Heart left ventricle (tissue), 16 donors: ENCODE results near the gene SLC16A11. TPM values are rescaled to one million over a fixed set of nuclear protein-coding genes. Genes with fewer than 3 reads are reported as not detected.

Experiments used
- ATAC-seq, 4 donors: fragments of 200-7000 bp; cut with Tn5 transposase; one replicate each; pipeline ENCODE4 v1.9.1; 2020 to 2022; ENCODE audit warnings: moderate library complexity in 4 of 4, mild to moderate bottlenecking in 3 of 4, moderate number of reproducible peaks in 1 of 4
- DNase-seq, 5 donors: peaks; one replicate each; pipeline ENCODE4 v3.0.0-alpha.2; 2020
- H3K27ac ChIP-seq, 12 donors: fragments of 200-600 bp; sonication (generic) in 4 of 12; one replicate each; pipeline versions ENCODE4 v1.5.0 to v1.8.0; 2016 to 2022; ENCODE audit warnings: mild to moderate bottlenecking in 2 of 12
- H3K27me3 ChIP-seq, 9 donors: fragments of 200-600 bp; sonication (generic) in 2 of 9; one replicate each; pipeline versions ENCODE4 v1.5.1 to v1.8.0; 2016 to 2022; ENCODE audit warnings: mild to moderate bottlenecking in 3 of 9
- H3K36me3 ChIP-seq, 9 donors: fragments of 200-600 bp; sonication (generic) in 2 of 9; one replicate each; pipeline versions ENCODE4 v1.5.0 to v1.8.0; 2018 to 2022; ENCODE audit warnings: mild to moderate bottlenecking in 2 of 9
- H3K4me1 ChIP-seq, 12 donors: fragments of 200-600 bp; sonication (generic) in 4 of 12; one replicate each; pipeline versions ENCODE4 v1.5.0 to v1.8.0; 2016 to 2022; ENCODE audit warnings: mild to moderate bottlenecking in 3 of 12
- H3K4me3 ChIP-seq, 12 donors: fragments of 200-600 bp; sonication (generic) in 4 of 12; one replicate each; pipeline versions ENCODE4 v1.5.0 to v1.8.0; 2017 to 2022; ENCODE audit warnings: mild to moderate bottlenecking in 9 of 12, moderate library complexity in 4 of 12
- H3K9me3 ChIP-seq, 12 donors: fragments of 200-600 bp; sonication (generic) in 4 of 12; one replicate each; pipeline versions ENCODE4 v1.5.0 to v1.8.0; 2016 to 2022; ENCODE audit warnings: mild to moderate bottlenecking in 1 of 12
- POLR2A ChIP-seq, 2 donors: fragments of 450-650 bp; IDR thresholded peaks; one replicate each; pipeline ENCODE4 v1.6.1; 2017; ENCODE audit warnings: antibody characterized with exemption in 2 of 2, mild to moderate bottlenecking in 2 of 2, moderate library complexity in 2 of 2
- WGBS, 4 donors: extraction: QIAGEN DNeasy Blood & Tissue Kit in 2 of 4; methylation state at CpG; one replicate each; pipeline versions ENCODE4 v1.1.5 to v1.1.7; 2013 to 2018; 5-methylcytosine and 5-hydroxymethylcytosine counted together
- intact Hi-C, 10 donors: fragments of 100-400 bp; cut with DNase I; formaldehyde crosslinking; loops; one replicate each; pipeline versions ENCODE4 v1.11.1 to v1.14.2; 2022
- polyA plus RNA-seq, 2 donors: library from polyadenylated mRNA; stranded (reverse); fragments of 200-250 nt; gene quantifications; one replicate each; pipeline ENCODE4 v1.2.3, GENCODE V29; 2013
- total RNA-seq, 9 donors: library from RNA; depleted of rRNA in 2 of 9; stranded (reverse); fragments of >200 nt in 2 of 9; fragmentation: NEBNext Ultra II Directional in 3 of 9; extraction: Animal tissue kit (Norgen Biotek cat#: 25700) in 3 of 9; gene quantifications; one replicate each; pipeline versions ENCODE4 v1.1.0 to v1.2.4, GENCODE V29; 2016 to 2023
- TF ChIP-seq, protein P1 (sequence below), 12 donors: fragments of 200-600 bp; sonication (generic) in 4 of 12; IDR thresholded peaks; one replicate each; pipeline versions ENCODE4 v1.5.0 to v1.8.0; 2018 to 2022; ENCODE audit warnings: antibody characterized with exemption in 12 of 12, mild to moderate bottlenecking in 5 of 12
- donor health status: ischemic (EF 13 %, LVEDD 7.1; RV severe dilation, severe dysfunction).
- donor health status: healthy with polysubstance abuse.
- donor health status: DM: no; HTN: yes; CAD: no.
- donor health status: DM: no; HTN: no; CAD: no.
- donor health status: ischemic (EF 25% LVEDD 6.9; RV normal size, moderate dysfunction).
- donor health status: ischemic (EF 25% LVEDD 5.7; RV mildly dilated, moderate dysfunction).
- donor health status: healthy.
- donor health status: DM: yes; HTN: yes; CAD: no.
- donor health status: ischemic (EF 35%, LVEDD 5.7; RV mildly dilated, moderate dysfunction).
- donor health status: nonischemic (EF 11% LVEDD 7.7; RV severe dilation, severe dysfunction).
- donor health status: DM: yes; HTN: yes; CAD: no.
- donor health status: PGD.
- donor health status: ischemic (EF 29% LVEDD 5.4; RV normal size, mild dysfunction).
- donor health status: nonischemic (EF 23%, LVEDD 6.1; RV moderate dilation, normal function).

Gene SLC16A11
- total and polyA plus RNA-seq, 11 donors, result 0.19 to 1.4 (median 0.79) TPM; not detected in 1

DNA sequence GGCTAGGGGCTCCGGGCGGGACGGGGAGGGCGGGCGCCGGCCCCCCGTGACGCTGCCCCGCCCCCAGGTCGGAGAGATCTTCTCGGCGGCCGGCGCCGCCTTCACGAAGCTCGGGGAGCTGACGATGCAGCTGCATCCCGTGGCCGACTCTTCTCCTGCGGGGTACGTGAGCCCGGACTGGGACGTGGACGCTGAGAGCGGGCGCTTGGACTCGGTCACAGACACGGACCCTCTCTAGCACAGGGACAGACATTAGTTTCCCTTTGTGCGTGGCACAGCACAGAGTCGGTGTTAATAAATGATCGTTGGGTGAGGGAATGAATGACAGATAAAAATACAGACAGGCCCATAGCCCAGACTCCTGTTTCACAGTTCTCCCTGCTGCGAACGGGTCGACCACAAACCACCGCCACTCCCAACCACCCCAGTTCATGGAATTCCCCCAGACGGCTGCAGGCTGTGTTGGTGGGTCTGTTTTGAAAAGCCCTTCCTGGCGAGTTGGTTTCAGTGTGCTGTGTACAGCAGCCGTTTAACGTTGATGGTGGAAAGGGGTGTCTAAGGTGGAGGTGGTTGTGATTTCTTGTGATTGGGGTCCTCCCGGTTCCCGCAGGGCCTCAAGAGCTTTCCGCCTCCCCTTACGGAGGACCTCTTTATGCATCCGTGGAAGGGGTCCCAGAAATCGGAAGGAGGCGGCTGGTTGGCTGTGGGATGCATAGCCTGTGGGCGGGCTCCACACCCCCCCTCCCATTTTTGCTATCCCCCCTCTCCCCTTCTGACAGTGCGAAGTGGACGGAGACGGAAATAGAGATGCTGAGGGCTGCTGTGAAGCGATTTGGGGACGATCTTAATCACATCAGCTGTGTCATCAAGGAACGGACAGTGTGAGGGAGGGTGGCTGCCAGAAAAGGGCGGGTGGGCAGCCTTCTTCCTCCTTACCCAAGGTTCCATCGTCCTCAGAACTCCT lies 28.6 kb downstream of the SLC16A11 start:
- TF ChIP-seq, protein P1, sequence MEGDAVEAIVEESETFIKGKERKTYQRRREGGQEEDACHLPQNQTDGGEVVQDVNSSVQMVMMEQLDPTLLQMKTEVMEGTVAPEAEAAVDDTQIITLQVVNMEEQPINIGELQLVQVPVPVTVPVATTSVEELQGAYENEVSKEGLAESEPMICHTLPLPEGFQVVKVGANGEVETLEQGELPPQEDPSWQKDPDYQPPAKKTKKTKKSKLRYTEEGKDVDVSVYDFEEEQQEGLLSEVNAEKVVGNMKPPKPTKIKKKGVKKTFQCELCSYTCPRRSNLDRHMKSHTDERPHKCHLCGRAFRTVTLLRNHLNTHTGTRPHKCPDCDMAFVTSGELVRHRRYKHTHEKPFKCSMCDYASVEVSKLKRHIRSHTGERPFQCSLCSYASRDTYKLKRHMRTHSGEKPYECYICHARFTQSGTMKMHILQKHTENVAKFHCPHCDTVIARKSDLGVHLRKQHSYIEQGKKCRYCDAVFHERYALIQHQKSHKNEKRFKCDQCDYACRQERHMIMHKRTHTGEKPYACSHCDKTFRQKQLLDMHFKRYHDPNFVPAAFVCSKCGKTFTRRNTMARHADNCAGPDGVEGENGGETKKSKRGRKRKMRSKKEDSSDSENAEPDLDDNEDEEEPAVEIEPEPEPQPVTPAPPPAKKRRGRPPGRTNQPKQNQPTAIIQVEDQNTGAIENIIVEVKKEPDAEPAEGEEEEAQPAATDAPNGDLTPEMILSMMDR (IDR thresholded peaks at IDR 0.05), result peak in 3 of 12 donors; percentile 9 to 36 (median 17)
- peak in 1 of 2 donors; percentile 70 for TF ChIP-seq POLR2A (IDR thresholded peaks at IDR 0.05)
- intact Hi-C loops, result loop anchor here in 2 of 10 donors (5.0 to 10.0 kb wide), 2 partner anchors 260 to 363 kb away; partner anchors contain the start of genes XAF1 (in 2 of the 2), C17orf100 (in 1 of the 2) and MED31 (in 1 of the 2)
- WGBS, 4 donors, result 11 to 24% (median 14%) methylated on average over 27 to 56 of the region's 56 CpGs
- DNase-seq (no peak), ATAC-seq (no peak)
- H3K4me1 ChIP-seq, result peaks cover 18 to 82% (median 60%) of the 10 kb centered on the region in 12 donors
- peak overlapping the region; percentile 22 to 99 (median 89) for H3K4me3 ChIP-seq
- peaks cover 0 to 17% (median 6%) of the 10 kb centered on the region in 9 donors for H3K36me3 ChIP-seq
- H3K9me3 ChIP-seq, result no peaks in the 10 kb centered on the region
- no peaks in the 10 kb centered on the region for H3K27me3 ChIP-seq
- peak overlapping the region; percentile 89 to 99 (median 97) for H3K27ac ChIP-seq

GRCh38 chr17:7014261-7014994 lies 29.5 kb downstream of the SLC16A11 start:
- peaks cover 16 to 82% (median 58%) of the 10 kb centered on the region in 12 donors for H3K4me1 ChIP-seq

GRCh38 chr17:7011942-7012254 lies 32.0 kb downstream of the SLC16A11 start:
- peaks cover 9 to 59% (median 41%) of the 10 kb centered on the region in 12 donors for H3K4me1 ChIP-seq
- intact Hi-C loops, result loop anchor here in 2 of 10 donors (5.0 to 10.0 kb wide), 2 partner anchors 257 to 360 kb away; partner anchors contain the start of genes XAF1 (in 2 of the 2), C17orf100 (in 1 of the 2) and MED31 (in 1 of the 2)

More at GRCh38 chr17:7014261-7014994, 29.5 kb downstream of the SLC16A11 start:
- DNase-seq (peak; percentile 97 to 99 (median 99)), ATAC-seq (peak; percentile 85 to 92 (median 89))
- H3K27me3 ChIP-seq, result no peaks in the 10 kb centered on the region
- H3K36me3 ChIP-seq, result peaks cover 0 to 24% (median 10%) of the 10 kb centered on the region in 9 donors
- peak in 1 of 2 donors; percentile 68 for TF ChIP-seq POLR2A (IDR thresholded peaks at IDR 0.05)
- TF ChIP-seq, protein P1 (IDR thresholded peaks at IDR 0.05), result peak; percentile 62 to 93 (median 84)
- no peaks in the 10 kb centered on the region for H3K9me3 ChIP-seq
- H3K4me3 ChIP-seq, result peak overlapping the region; percentile 75 to 99 (median 91)
- WGBS, 4 donors, result 1 to 2% (median 1%) methylated on average over 26 to 75 of the region's 75 CpGs
- H3K27ac ChIP-seq, result peak overlapping the region; percentile 89 to 99 (median 97)
- intact Hi-C loops, result loop anchor here in 2 of 10 donors (5.0 to 10.0 kb wide), 2 partner anchors 260 to 362 kb away; partner anchors contain the start of genes XAF1 (in 2 of the 2), C17orf100 (in 1 of the 2) and MED31 (in 1 of the 2)

More at GRCh38 chr17:7011942-7012254, 32.0 kb downstream of the SLC16A11 start:
- WGBS, 4 donors, result 0 to 1% (median 1%) methylated on average over 6 of the region's 6 CpGs
- Histone ChIP-seq H3K9me3 (no peaks in the 10 kb centered on the region), H3K27me3 (no peaks in the 10 kb centered on the region), H3K4me3 (peak overlapping the region; percentile 75 to 99 (median 91)), H3K27ac (peak overlapping the region; percentile 94 to 99 (median 97)), H3K36me3 (peaks cover 0 to 28% (median 9%) of the 10 kb centered on the region in 9 donors)
- DNase-seq, result no peak
- no peak for ATAC-seq
- TF ChIP-seq POLR2A (IDR thresholded peaks at IDR 0.05), result no peak
- TF ChIP-seq, protein P1 (IDR thresholded peaks at IDR 0.05), result no peak
